Heart left ventricle (tissue), 13 donors: ENCODE results near the gene CD247.

Source experiments
- POLR2A ChIP-seq, 2 donors: fragments of 450-650 bp; IDR thresholded peaks; one replicate each; pipeline ENCODE4 v1.6.1; 2017; ENCODE audit warnings: antibody characterized with exemption in 2 of 2, mild to moderate bottlenecking in 2 of 2, moderate library complexity in 2 of 2
- TF ChIP-seq, protein P1 (sequence below), 12 donors: fragments of 200-600 bp; sonication (generic) in 4 of 12; IDR thresholded peaks; one replicate each; pipeline versions ENCODE4 v1.5.0 to v1.8.0; 2018 to 2022; ENCODE audit warnings: antibody characterized with exemption in 12 of 12, mild to moderate bottlenecking in 5 of 12
- donor health status: ischemic (EF 13 %, LVEDD 7.1; RV severe dilation, severe dysfunction).
- donor health status: DM: no; HTN: yes; CAD: no.
- donor health status: DM: no; HTN: no; CAD: no.
- donor health status: ischemic (EF 25% LVEDD 6.9; RV normal size, moderate dysfunction).
- donor health status: ischemic (EF 25% LVEDD 5.7; RV mildly dilated, moderate dysfunction).
- donor health status: ischemic (EF 35%, LVEDD 5.7; RV mildly dilated, moderate dysfunction).
- donor health status: nonischemic (EF 11% LVEDD 7.7; RV severe dilation, severe dysfunction).
- donor health status: DM: yes; HTN: yes; CAD: no.
- donor health status: PGD.
- donor health status: ischemic (EF 29% LVEDD 5.4; RV normal size, mild dysfunction).
- donor health status: nonischemic (EF 23%, LVEDD 6.1; RV moderate dilation, normal function).

DNA sequence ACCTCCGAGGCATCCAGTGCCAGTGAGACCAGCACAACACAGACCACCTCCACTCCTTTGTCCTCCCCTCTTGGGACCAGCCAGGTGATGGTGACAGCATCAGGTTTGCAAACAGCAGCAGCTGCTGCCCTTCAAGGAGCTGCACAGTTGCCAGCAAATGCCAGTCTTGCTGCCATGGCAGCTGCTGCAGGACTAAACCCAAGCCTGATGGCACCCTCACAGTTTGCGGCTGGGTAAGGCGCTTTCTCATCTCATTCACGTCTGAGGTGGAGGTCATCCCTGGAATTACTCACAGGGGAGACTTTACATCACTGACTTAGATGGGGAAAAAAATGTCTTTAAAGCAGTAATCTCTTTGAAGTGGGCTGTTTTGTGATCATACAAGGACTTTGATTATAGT, 106.3 kb downstream of the CD247 start:
- TF ChIP-seq POLR2A (IDR thresholded peaks at IDR 0.05) = no peak
- TF ChIP-seq, protein P1, sequence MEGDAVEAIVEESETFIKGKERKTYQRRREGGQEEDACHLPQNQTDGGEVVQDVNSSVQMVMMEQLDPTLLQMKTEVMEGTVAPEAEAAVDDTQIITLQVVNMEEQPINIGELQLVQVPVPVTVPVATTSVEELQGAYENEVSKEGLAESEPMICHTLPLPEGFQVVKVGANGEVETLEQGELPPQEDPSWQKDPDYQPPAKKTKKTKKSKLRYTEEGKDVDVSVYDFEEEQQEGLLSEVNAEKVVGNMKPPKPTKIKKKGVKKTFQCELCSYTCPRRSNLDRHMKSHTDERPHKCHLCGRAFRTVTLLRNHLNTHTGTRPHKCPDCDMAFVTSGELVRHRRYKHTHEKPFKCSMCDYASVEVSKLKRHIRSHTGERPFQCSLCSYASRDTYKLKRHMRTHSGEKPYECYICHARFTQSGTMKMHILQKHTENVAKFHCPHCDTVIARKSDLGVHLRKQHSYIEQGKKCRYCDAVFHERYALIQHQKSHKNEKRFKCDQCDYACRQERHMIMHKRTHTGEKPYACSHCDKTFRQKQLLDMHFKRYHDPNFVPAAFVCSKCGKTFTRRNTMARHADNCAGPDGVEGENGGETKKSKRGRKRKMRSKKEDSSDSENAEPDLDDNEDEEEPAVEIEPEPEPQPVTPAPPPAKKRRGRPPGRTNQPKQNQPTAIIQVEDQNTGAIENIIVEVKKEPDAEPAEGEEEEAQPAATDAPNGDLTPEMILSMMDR (IDR thresholded peaks at IDR 0.05) = no peak
